Keratinocyte (primary cell): ENCODE results near the gene CCN5. TPM values are rescaled to one million over a fixed set of nuclear protein-coding genes. Genes with fewer than 3 reads are reported as not detected.

ENCODE experiments used
- DNase-seq: peaks from one replicate; pipeline ENCODE4 v3.0.0-alpha.2; 2011; ENCODE audit warnings: low read depth, missing footprints, low spot score
- FAIRE-seq: peaks from 2 replicates; lab custom pipeline; 2011; peaks lifted over from hg19 to GRCh38; lab: Jason Lieb, UNC
- H2AFZ ChIP-seq: 2 replicates; pipeline ENCODE4 v1.6.0; 2012; ENCODE audit warnings: low read length, control low read depth, inconsistent platforms; ENCODE audit not compliant: control insufficient read depth
- H3K27ac ChIP-seq: 2 replicates; pipeline ENCODE4 v1.5.1; 2011; ENCODE audit warnings: low read length; ENCODE audit not compliant: control insufficient read depth, insufficient read depth
- H3K27me3 ChIP-seq: 3 replicates; pipeline ENCODE4 v1.6.0; 2011; ENCODE audit warnings: low read length; ENCODE audit not compliant: control insufficient read depth, insufficient read depth; ENCODE audit errors: extremely low read depth
- H3K36me3 ChIP-seq, 2 experiments: 2 replicates in 1 of 2; 3 replicates in 1 of 2; pipeline ENCODE4 v1.5.1; 2011; ENCODE audit warnings: low read length in 2 of 2, mild to moderate bottlenecking in 1 of 2; ENCODE audit not compliant: control insufficient read depth in 2 of 2, insufficient read depth in 2 of 2; ENCODE audit errors: extremely low read depth in 1 of 2
- H3K4me1 ChIP-seq: 3 replicates; pipeline ENCODE4 v1.5.1; 2011; ENCODE audit warnings: low read length; ENCODE audit not compliant: control insufficient read depth, insufficient read depth; ENCODE audit errors: extremely low read depth
- H3K4me2 ChIP-seq: 3 replicates; pipeline ENCODE4 v1.6.0; 2011; ENCODE audit warnings: low read depth, low read length; ENCODE audit not compliant: control insufficient read depth, insufficient read depth; ENCODE audit errors: extremely low read depth
- H3K4me3 ChIP-seq, 3 experiments: fragments of 200-600 bp in 1 of 3; sonication (generic) in 1 of 3; 2 replicates in 2 of 3; 3 replicates in 1 of 3; pipeline ENCODE4 v1.5.1; 2011 to 2016; ENCODE audit warnings: low read length in 3 of 3, mild to moderate bottlenecking in 3 of 3, control low read depth in 2 of 3, inconsistent platforms in 1 of 3, low read depth in 1 of 3, mixed read lengths in 1 of 3, mixed run types in 1 of 3, moderate library complexity in 1 of 3; ENCODE audit not compliant: control insufficient read depth in 2 of 3, insufficient read depth in 2 of 3; ENCODE audit errors: extremely low read depth in 1 of 3
- H3K79me2 ChIP-seq: 2 replicates; pipeline ENCODE4 v1.6.0; 2012; ENCODE audit warnings: low read length; ENCODE audit not compliant: control insufficient read depth, insufficient read depth
- H3K9ac ChIP-seq: 3 replicates; pipeline ENCODE4 v1.6.0; 2011; ENCODE audit warnings: low read length; ENCODE audit not compliant: control insufficient read depth, insufficient read depth; ENCODE audit errors: extremely low read depth
- H3K9me1 ChIP-seq: 3 replicates; pipeline ENCODE4 v1.6.0; 2011; ENCODE audit warnings: low read length; ENCODE audit not compliant: control insufficient read depth, insufficient read depth; ENCODE audit errors: extremely low read depth
- H3K9me3 ChIP-seq: 2 replicates; pipeline ENCODE4 v1.5.1; 2012; ENCODE audit warnings: low read depth, low read length; ENCODE audit not compliant: control insufficient read depth
- H4K20me1 ChIP-seq: 3 replicates; pipeline ENCODE4 v1.6.0; 2011; ENCODE audit warnings: low read length; ENCODE audit not compliant: control insufficient read depth, insufficient read depth; ENCODE audit errors: extremely low read depth
- EZH2 ChIP-seq: IDR thresholded peaks from one replicate; pipeline ENCODE4 v1.6.1; 2012; ENCODE audit warnings: inconsistent platforms, mild to moderate bottlenecking, low read length, moderate library complexity
- dilution Hi-C: fragments of 300-500 bp; cut with MboI; formaldehyde crosslinking; loops from one replicate; pipeline ENCODE4 v1.7.0; 2020; ENCODE audit warnings: low sequenced_read_pairs; ENCODE audit not compliant: extremely low pct_ligation_motif_present
- polyA plus RNA-seq, 5 experiments: library from polyadenylated mRNA; depleted of rRNA in 3 of 5; stranded (reverse) in 3 of 5; stranded (forward) in 1 of 5; unstranded in 1 of 5; fragments of >200 nt; gene quantifications; 1 replicate in 1 of 5; 2 replicates in 3 of 5; 3 replicates in 1 of 5; pipeline versions ENCODE4 v1.2.1 to v1.2.3, GENCODE V29; 2011 to 2012; ENCODE audit warnings: missing spikeins in 2 of 5, low read depth in 1 of 5, low replicate concordance in 1 of 5
- TF ChIP-seq, protein P1 (sequence below), 3 experiments: IDR thresholded peaks in 1 of 3; conservative IDR thresholded peaks in 1 of 3; optimal IDR thresholded peaks in 1 of 3; 2 replicates in 2 of 3; 3 replicates in 1 of 3; pipeline versions ENCODE3 to v1.5.1; 2011; ENCODE audit warnings: low read length in 3 of 3, mild to moderate bottlenecking in 3 of 3, moderate library complexity in 2 of 3, control low read depth in 1 of 3, inconsistent platforms in 1 of 3; ENCODE audit not compliant: insufficient read depth in 2 of 3; ENCODE audit errors: extremely low read depth in 1 of 3

Gene CCN5
- polyA plus RNA-seq, 1 donor (not counting 4 experiments of a cell fraction or from before 2014, with no cell fraction given), result not detected

DNA sequence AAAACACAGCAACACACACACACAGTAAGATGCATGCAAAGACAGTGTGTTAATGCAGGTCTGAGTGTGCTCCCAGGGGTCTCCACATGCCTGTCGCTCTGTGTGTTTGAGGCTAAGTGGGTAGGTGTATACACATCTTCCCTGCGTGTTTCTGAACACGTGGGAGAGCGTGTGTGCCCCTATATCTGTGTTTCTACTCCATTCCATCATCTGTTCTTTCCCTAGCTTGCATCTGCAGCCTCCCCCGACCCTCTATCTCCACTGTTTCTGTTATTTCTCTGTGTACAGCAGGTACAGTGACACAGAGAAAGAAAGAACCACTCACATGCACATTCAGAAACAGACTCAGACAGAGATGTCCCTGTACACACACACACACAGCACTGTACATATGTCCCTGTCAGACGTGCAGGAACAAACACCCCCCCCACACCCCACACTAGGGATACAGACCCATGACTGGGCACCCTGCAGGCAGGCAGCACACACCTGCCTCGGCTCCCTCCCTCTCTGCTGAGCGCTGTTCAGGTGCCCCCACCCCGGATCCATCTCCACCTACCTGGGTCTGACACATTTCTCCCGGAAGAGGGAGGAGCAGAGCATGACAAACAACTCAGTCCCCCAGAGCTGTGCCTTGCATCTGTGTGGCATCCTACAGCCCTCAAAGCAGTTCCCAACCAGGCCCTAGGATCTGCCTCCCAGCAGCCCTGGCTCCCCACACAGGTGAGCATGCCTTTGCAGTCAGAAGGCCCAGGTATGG is 58.1 kb downstream of the CCN5 start:
- FAIRE-seq (no peak), DNase-seq (no peak)
- TF ChIP-seq EZH2, result no peak
- TF ChIP-seq, protein P1, sequence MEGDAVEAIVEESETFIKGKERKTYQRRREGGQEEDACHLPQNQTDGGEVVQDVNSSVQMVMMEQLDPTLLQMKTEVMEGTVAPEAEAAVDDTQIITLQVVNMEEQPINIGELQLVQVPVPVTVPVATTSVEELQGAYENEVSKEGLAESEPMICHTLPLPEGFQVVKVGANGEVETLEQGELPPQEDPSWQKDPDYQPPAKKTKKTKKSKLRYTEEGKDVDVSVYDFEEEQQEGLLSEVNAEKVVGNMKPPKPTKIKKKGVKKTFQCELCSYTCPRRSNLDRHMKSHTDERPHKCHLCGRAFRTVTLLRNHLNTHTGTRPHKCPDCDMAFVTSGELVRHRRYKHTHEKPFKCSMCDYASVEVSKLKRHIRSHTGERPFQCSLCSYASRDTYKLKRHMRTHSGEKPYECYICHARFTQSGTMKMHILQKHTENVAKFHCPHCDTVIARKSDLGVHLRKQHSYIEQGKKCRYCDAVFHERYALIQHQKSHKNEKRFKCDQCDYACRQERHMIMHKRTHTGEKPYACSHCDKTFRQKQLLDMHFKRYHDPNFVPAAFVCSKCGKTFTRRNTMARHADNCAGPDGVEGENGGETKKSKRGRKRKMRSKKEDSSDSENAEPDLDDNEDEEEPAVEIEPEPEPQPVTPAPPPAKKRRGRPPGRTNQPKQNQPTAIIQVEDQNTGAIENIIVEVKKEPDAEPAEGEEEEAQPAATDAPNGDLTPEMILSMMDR (optimal IDR thresholded peaks at IDR 0.05 in 1 of 3, IDR thresholded peaks at IDR 0.05 in 1 of 3, conservative IDR thresholded peaks at IDR 0.05 in 1 of 3; ENCODE audit: extremely low read depth in 1 of 3, insufficient read depth in 2 of 3, low read length in 3 of 3), result no peak
- H3K36me3 ChIP-seq, result no peaks in the 10 kb centered on the region
- no peak overlapping the region for H3K9ac ChIP-seq
- H3K4me1 ChIP-seq, result peaks cover 9% of the 10 kb centered on the region
- dilution Hi-C loops, result loop anchor here (25.0 kb wide), 1 partner anchor 89 kb away; no protein-coding TSS in a partner anchor
- H3K27ac ChIP-seq, result no peak overlapping the region
- H3K4me2 ChIP-seq, result no peak overlapping the region
- H3K4me3 ChIP-seq, result no peak overlapping the region
- H3K27me3 ChIP-seq, result peaks cover 16% of the 10 kb centered on the region
- H4K20me1 ChIP-seq, result no peaks in the 10 kb centered on the region
- H3K9me3 ChIP-seq, result no peaks in the 10 kb centered on the region
- H3K9me1 ChIP-seq, result no peaks in the 10 kb centered on the region
- no peak overlapping the region for H2AFZ ChIP-seq
- H3K79me2 ChIP-seq, result no peaks in the 10 kb centered on the region

DNA sequence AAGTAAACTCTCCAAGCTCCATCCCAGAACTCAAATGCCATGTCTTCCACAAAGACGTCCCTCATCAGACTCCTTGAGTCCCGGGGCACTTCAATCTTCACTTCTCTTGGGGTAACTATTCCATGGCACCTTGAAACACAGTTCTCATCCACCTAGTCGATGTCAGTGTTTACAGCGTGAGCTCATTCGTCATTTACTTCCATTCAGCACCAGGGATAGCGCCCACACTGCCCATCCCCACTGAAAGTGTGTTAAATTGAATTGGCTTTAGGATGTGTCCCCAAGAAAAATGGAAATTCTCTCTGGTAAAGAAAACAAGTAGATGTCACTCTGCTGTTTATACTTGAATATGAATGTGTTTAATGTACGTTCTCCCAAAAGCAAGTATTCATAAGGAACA is 61.8 kb downstream of the CCN5 start:
- Histone ChIP-seq H3K9ac (no peak overlapping the region), H2AFZ (no peak overlapping the region), H3K4me2 (no peak overlapping the region), H3K4me3 (no peak overlapping the region), H3K79me2 (no peaks in the 10 kb centered on the region), H3K27ac (no peak overlapping the region), H3K27me3 (peaks cover 2% of the 10 kb centered on the region), H3K9me1 (no peaks in the 10 kb centered on the region), H3K4me1 (peaks cover 9% of the 10 kb centered on the region), H4K20me1 (no peaks in the 10 kb centered on the region), H3K9me3 (no peaks in the 10 kb centered on the region), H3K36me3 (no peaks in the 10 kb centered on the region)
- FAIRE-seq (peak; percentile 9), DNase-seq (no peak)
- dilution Hi-C loops, result no loop called here
- TF ChIP-seq, protein P1 (optimal IDR thresholded peaks at IDR 0.05 in 1 of 3, IDR thresholded peaks at IDR 0.05 in 1 of 3, conservative IDR thresholded peaks at IDR 0.05 in 1 of 3; ENCODE audit: extremely low read depth in 1 of 3, insufficient read depth in 2 of 3, low read length in 3 of 3), result no peak
- TF ChIP-seq EZH2, result no peak

Other genes with a start within 250 kb of the CCN5 start
- gene TTPAL, start 239.5 kb upstream of the CCN5 start, polyA plus RNA-seq, result 15.1 to 24.9 TPM (median 20.0 TPM) in 3 replicates
- 118 to 151 TPM (median 145 TPM) in 3 replicates for gene SERINC3, start 193.3 kb upstream of the CCN5 start, polyA plus RNA-seq
- 6.6 to 9.9 TPM (median 8.4 TPM) in 3 replicates for gene PKIG, start 132.8 kb upstream of the CCN5 start, polyA plus RNA-seq
- 18.9 to 26.4 TPM (median 21.4 TPM) in 3 replicates for gene ADA, start 63.7 kb upstream of the CCN5 start, polyA plus RNA-seq
- 0.03 TPM in 1 of 3 replicates, not detected in the others for gene KCNK15, start 30.5 kb downstream of the CCN5 start, polyA plus RNA-seq
- gene RIMS4, start 95.2 kb downstream of the CCN5 start, polyA plus RNA-seq, result 0.01 TPM in 1 of 3 replicates, not detected in the others
- 135 to 269 TPM (median 214 TPM) in 3 replicates for gene YWHAB, start 170.3 kb downstream of the CCN5 start, polyA plus RNA-seq
- 27.2 to 31.4 TPM (median 29.8 TPM) in 3 replicates for gene PABPC1L, start 194.7 kb downstream of the CCN5 start, polyA plus RNA-seq
- 31.5 to 47.7 TPM (median 32.9 TPM) in 3 replicates for gene TOMM34, start 245.0 kb downstream of the CCN5 start, polyA plus RNA-seq